ENCODE results near the gene IVD. TPM values are rescaled to one million over a fixed set of nuclear protein-coding genes. Genes with fewer than 3 reads are reported as not detected.

The IVD gene
- total RNA-seq, 2 experiments from 2014 or later = 38.4 to 47.1 TPM

Other genes starting within 250 kb of the IVD start
- 10 to 100 TPM; 81.1 to 89.0 TPM for gene BUB1B, start 244.7 kb upstream of the IVD start, total RNA-seq
- under 1 TPM; 0.35 to 0.47 TPM for gene PAK6, start 166.7 kb upstream of the IVD start, total RNA-seq
- gene ANKRD63, start 122.7 kb upstream of the IVD start, total RNA-seq = under 1 TPM in 1 of 2 experiments, not detected in 1; 0.17 TPM
- gene PLCB2, start 97.9 kb upstream of the IVD start, total RNA-seq = 100 to 1,000 TPM; 195 to 196 TPM
- gene INAFM2, start 82.1 kb upstream of the IVD start, total RNA-seq = 1 to 10 TPM; 6.6 to 8.5 TPM
- gene CCDC9B, start 64.9 kb upstream of the IVD start, total RNA-seq = 1 to 10 TPM in 1 of 2 experiments, under 1 TPM in 1; 0.81 to 1.0 TPM
- not detected for gene PHGR1, start 54.8 kb upstream of the IVD start, total RNA-seq
- gene DISP2, start 47.6 kb upstream of the IVD start, total RNA-seq = 1 to 10 TPM in 1 of 2 experiments, under 1 TPM in 1; 0.60 to 1.4 TPM
- 10 to 100 TPM; 57.5 to 63.3 TPM for gene KNSTRN, start 23.1 kb upstream of the IVD start, total RNA-seq
- 10 to 100 TPM; 28.7 to 30.8 TPM for gene BAHD1, start 35.2 kb downstream of the IVD start, total RNA-seq
- gene CHST14, start 65.2 kb downstream of the IVD start, total RNA-seq = 10 to 100 TPM; 14.3 to 14.6 TPM
- 10 to 100 TPM; 17.0 to 22.7 TPM for gene CCDC32, start 159.2 kb downstream of the IVD start, total RNA-seq
- gene RPUSD2, start 163.5 kb downstream of the IVD start, total RNA-seq = 10 to 100 TPM in 1 of 2 experiments, 1 to 10 TPM in 1; 10.0 to 13.0 TPM
- 10 to 100 TPM; 62.2 to 69.0 TPM for gene KNL1, start 188.5 kb downstream of the IVD start, total RNA-seq

Data from activated CD4-positive, alpha-beta T cell treated with anti-CD3 and anti-CD28 coated beads, Interleukin-2, amount 10 ng/mL, durations not matched to agents 7 days and 5 days (primary cell).